WTC11 (cell line): Measurements from ENCODE around the gene DHX57. TPM values are rescaled to one million over a fixed set of nuclear protein-coding genes. Genes with fewer than 3 reads are reported as not detected.

ENCODE experiments used
- ATAC-seq: fragments of 200-7000 bp; cut with Tn5 transposase; 2 replicates; pipeline ENCODE4 v1.10.0; 2021; ENCODE audit warnings: mild to moderate bottlenecking, moderate library complexity
- CTCF ChIA-PET: fragments of 300-600 bp; sonication (Branson Sonifier 250); formaldehyde crosslinking; loops from one replicate; lab custom pipeline; 2021; ENCODE audit warnings: antibody characterized with exemption; lab: Charles Lee
- POLR2A ChIA-PET: fragments of 350-600 bp; sonication (Branson Sonifier 250); formaldehyde crosslinking; loops from one replicate; lab custom pipeline; 2021; ENCODE audit warnings: antibody characterized with exemption; lab: Charles Lee
- DNase-seq: peaks from one replicate; pipeline ENCODE4 v3.0.0; 2021; ENCODE audit warnings: low spot score
- H3K27ac Mint-ChIP-seq: 2 replicates; pipeline ENCODE4 v1.8.0; 2021; ENCODE audit warnings: mixed read lengths
- H3K27me3 Mint-ChIP-seq: 2 replicates; pipeline ENCODE4 v1.8.0; 2021; ENCODE audit warnings: low read depth, mild to moderate bottlenecking, moderate library complexity, mixed read lengths
- H3K36me3 Mint-ChIP-seq: 2 replicates; pipeline ENCODE4 v1.8.0; 2021; ENCODE audit warnings: mixed read lengths
- H3K4me1 Mint-ChIP-seq: 2 replicates; pipeline ENCODE4 v1.8.0; 2022; ENCODE audit warnings: mixed read lengths
- H3K4me3 Mint-ChIP-seq: 2 replicates; pipeline ENCODE4 v1.8.0; 2021; ENCODE audit warnings: mild to moderate bottlenecking, moderate library complexity, mixed read lengths
- H3K9me3 Mint-ChIP-seq: 2 replicates; pipeline ENCODE4 v1.8.0; 2021; ENCODE audit warnings: mixed read lengths
- CREM ChIP-seq: sonication (generic); formaldehyde crosslinking; IDR thresholded peaks from 2 replicates; pipeline ENCODE4 v1.8.1; 2022; ENCODE audit warnings: mild to moderate bottlenecking, missing genetic modification reagents, moderate library complexity
- CTCF ChIP-seq: fragments of 200-600 bp; IDR thresholded peaks from 2 replicates; pipeline ENCODE4 v1.8.0; 2022; ENCODE audit warnings: antibody characterized with exemption
- E2F4 ChIP-seq: sonication (generic); formaldehyde crosslinking; IDR thresholded peaks from 2 replicates; pipeline ENCODE4 v1.8.1; 2022; ENCODE audit warnings: low read depth, mild to moderate bottlenecking, moderate library complexity, missing genetic modification reagents, borderline replicate concordance
- JAZF1 ChIP-seq: fragments of 250-450 bp; sonication (Bioruptor Pico); IDR thresholded peaks from 2 replicates; pipeline ENCODE4 v1.9.0; 2021; ENCODE audit warnings: moderate library complexity, mild to moderate bottlenecking, inconsistent platforms
- NFATC4 ChIP-seq: fragments of 250-450 bp; sonication (Bioruptor Pico); IDR thresholded peaks from 2 replicates; pipeline ENCODE4 v1.9.0; 2021; ENCODE audit warnings: mild to moderate bottlenecking
- NFE2L1 ChIP-seq: sonication (generic); formaldehyde crosslinking; IDR thresholded peaks from 2 replicates; pipeline ENCODE4 v1.8.1; 2023; ENCODE audit warnings: missing genetic modification reagents
- SMAD4 ChIP-seq: sonication (generic); formaldehyde crosslinking; IDR thresholded peaks from 2 replicates; pipeline ENCODE4 v1.8.0; 2022; ENCODE audit warnings: mild to moderate bottlenecking, missing genetic modification reagents
- SOX15 ChIP-seq: fragments of 250-450 bp; sonication (Bioruptor Pico); IDR thresholded peaks from 2 replicates; pipeline ENCODE4 v1.9.0; 2021; ENCODE audit warnings: mild to moderate bottlenecking
- TCF7 ChIP-seq: sonication (generic); formaldehyde crosslinking; IDR thresholded peaks from 2 replicates; pipeline ENCODE4 v1.8.0; 2022; ENCODE audit warnings: mild to moderate bottlenecking, low read depth, missing genetic modification reagents, moderate library complexity
- ZNF138 ChIP-seq: sonication (generic); formaldehyde crosslinking; conservative IDR thresholded peaks from 2 replicates; pipeline ENCODE4 v1.8.1; 2022; ENCODE audit warnings: mild to moderate bottlenecking, moderate library complexity, missing genetic modification reagents
- ZNF512 ChIP-seq: sonication (generic); formaldehyde crosslinking; IDR thresholded peaks from 2 replicates; pipeline ENCODE4 v1.8.1; 2022; ENCODE audit warnings: missing genetic modification reagents, borderline replicate concordance
- total RNA-seq: library from RNA; stranded (reverse); gene quantifications from 3 replicates; pipeline ENCODE4 v1.2.3, GENCODE V29; 2021
- TF ChIP-seq, protein P1 (sequence below): fragments of 250-450 bp; sonication (Bioruptor Pico); IDR thresholded peaks from 2 replicates; pipeline ENCODE4 v1.9.0; 2021; ENCODE audit warnings: moderate library complexity, mild to moderate bottlenecking, inconsistent platforms, borderline replicate concordance
- TF ChIP-seq, protein P2 (sequence below): sonication (generic); formaldehyde crosslinking; IDR thresholded peaks from 2 replicates; pipeline ENCODE4 v1.8.0; 2022; ENCODE audit warnings: mild to moderate bottlenecking, missing genetic modification reagents
- TF ChIP-seq, protein P3 (sequence below): sonication (generic); formaldehyde crosslinking; IDR thresholded peaks from 2 replicates; pipeline ENCODE4 v1.8.1; 2023; ENCODE audit warnings: mild to moderate bottlenecking, missing genetic modification reagents, moderate library complexity
- TF ChIP-seq, protein P4 (sequence below): sonication (generic); formaldehyde crosslinking; IDR thresholded peaks from 2 replicates; pipeline ENCODE4 v1.8.1; 2023; ENCODE audit warnings: mild to moderate bottlenecking, missing genetic modification reagents
- TF ChIP-seq, protein P5 (sequence below): sonication (generic); formaldehyde crosslinking; IDR thresholded peaks from 2 replicates; pipeline ENCODE4 v1.8.0; 2023; ENCODE audit warnings: mild to moderate bottlenecking, missing genetic modification reagents

DHX57 gene
- total RNA-seq, 1 experiment from 2014 or later, result 30.3 TPM

DNA sequence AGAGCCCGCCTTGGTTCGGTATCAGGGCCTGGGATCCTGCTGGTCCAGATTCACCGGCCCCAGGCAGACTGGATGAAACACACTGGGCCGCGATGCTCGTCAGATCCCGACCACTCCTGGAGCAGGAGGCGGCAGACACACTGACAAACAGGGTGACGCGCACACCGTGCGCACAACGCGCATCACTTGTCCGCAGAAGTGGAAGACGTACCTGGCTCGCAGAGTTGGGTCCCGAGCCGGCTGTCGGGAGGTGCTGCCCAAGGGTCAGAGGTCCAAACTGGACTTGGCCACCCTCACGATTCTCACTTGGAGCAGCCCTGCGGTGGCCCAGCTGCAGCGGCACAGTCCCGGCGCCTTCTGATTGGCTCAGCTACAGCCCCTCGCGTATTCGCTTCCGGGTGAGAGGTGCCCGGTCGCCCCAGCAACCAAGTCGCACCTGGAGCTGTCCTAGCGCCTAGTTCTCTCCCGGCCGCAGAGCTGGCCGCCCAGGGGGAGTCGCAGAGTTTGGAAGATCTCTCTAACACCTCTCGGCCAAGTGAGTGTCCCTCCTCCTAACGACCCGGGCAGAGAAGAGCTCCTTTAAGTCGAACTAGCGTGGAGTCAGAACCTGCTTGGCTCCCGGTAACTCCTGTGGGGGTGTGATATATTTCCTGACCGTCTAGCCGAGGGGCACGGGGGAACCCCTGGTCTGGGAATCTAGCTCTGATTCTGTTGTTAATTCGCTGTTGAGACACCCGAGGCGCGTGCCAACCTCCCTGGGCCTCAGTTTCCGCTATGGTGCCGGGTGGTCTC is at the start of gene DHX57, which contains the start of gene MORN2 (continued):
- TF ChIP-seq, protein P1, sequence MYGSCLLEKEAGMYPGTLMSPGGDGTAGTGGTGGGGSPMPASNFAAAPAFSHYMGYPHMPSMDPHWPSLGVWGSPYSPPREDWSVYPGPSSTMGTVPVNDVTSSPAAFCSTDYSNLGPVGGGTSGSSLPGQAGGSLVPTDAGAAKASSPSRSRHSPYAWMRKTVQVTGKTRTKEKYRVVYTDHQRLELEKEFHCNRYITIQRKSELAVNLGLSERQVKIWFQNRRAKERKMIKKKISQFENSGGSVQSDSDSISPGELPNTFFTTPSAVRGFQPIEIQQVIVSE (CRISPR knock-in tag), result no peak
- TF ChIP-seq, protein P2, sequence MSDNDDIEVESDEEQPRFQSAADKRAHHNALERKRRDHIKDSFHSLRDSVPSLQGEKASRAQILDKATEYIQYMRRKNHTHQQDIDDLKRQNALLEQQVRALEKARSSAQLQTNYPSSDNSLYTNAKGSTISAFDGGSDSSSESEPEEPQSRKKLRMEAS, result peak; percentile 62; the same call in 1 of the 2 replicates
- TF ChIP-seq, all 79 proteins: peak for 15

GRCh38 chr2:38922902-38923301 is 47.2 kb upstream of the DHX57 start:
- Mint-ChIP-seq H3K4me3 (no peak overlapping the region), H3K9me3 (no peaks in the 10 kb centered on the region), H3K36me3 (no peaks in the 10 kb centered on the region), H3K27ac (no peak overlapping the region), H3K27me3 (no peaks in the 10 kb centered on the region), H3K4me1 (peaks cover 8% of the 10 kb centered on the region)
- CTCF ChIA-PET, result interaction anchor here (1.0 kb wide), 1 partner anchor 24 kb away, joined by 3 read pairs; no protein-coding TSS in a partner anchor
- POLR2A ChIA-PET, result no interaction called here
- TF ChIP-seq ZNF512 (CRISPR knock-in tag) (no peak), CTCF (no peak), JAZF1 (CRISPR knock-in tag) (no peak), ZNF138 (CRISPR knock-in tag) (no peak), SOX15 (CRISPR knock-in tag) (no peak), NFE2L1 (no peak), SMAD4 (CRISPR knock-in tag) (no peak), TCF7 (CRISPR knock-in tag) (no peak), E2F4 (CRISPR knock-in tag) (no peak)
- TF ChIP-seq, protein P3, sequence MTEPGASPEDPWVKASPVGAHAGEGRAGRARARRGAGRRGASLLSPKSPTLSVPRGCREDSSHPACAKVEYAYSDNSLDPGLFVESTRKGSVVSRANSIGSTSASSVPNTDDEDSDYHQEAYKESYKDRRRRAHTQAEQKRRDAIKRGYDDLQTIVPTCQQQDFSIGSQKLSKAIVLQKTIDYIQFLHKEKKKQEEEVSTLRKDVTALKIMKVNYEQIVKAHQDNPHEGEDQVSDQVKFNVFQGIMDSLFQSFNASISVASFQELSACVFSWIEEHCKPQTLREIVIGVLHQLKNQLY (CRISPR knock-in tag), result no peak
- TF ChIP-seq, protein P4, sequence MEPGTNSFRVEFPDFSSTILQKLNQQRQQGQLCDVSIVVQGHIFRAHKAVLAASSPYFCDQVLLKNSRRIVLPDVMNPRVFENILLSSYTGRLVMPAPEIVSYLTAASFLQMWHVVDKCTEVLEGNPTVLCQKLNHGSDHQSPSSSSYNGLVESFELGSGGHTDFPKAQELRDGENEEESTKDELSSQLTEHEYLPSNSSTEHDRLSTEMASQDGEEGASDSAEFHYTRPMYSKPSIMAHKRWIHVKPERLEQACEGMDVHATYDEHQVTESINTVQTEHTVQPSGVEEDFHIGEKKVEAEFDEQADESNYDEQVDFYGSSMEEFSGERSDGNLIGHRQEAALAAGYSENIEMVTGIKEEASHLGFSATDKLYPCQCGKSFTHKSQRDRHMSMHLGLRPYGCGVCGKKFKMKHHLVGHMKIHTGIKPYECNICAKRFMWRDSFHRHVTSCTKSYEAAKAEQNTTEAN, result no peak
- DNase-seq (no peak), ATAC-seq (no peak)

- CTCF ChIA-PET, result interaction anchor here (1.0 kb wide), 1 partner anchor 25 kb away, joined by 3 read pairs; no protein-coding TSS in a partner anchor
- Mint-ChIP-seq H3K4me3 (no peak overlapping the region), H3K27me3 (no peaks in the 10 kb centered on the region), H3K4me1 (peaks cover 8% of the 10 kb centered on the region), H3K36me3 (no peaks in the 10 kb centered on the region), H3K9me3 (no peaks in the 10 kb centered on the region), H3K27ac (no peak overlapping the region)
- DNase-seq (no peak), ATAC-seq (no peak)
- POLR2A ChIA-PET, result no interaction called here
- no peak for TF ChIP-seq NFE2L1
- no peak for TF ChIP-seq CREM
- TF ChIP-seq, protein P5, sequence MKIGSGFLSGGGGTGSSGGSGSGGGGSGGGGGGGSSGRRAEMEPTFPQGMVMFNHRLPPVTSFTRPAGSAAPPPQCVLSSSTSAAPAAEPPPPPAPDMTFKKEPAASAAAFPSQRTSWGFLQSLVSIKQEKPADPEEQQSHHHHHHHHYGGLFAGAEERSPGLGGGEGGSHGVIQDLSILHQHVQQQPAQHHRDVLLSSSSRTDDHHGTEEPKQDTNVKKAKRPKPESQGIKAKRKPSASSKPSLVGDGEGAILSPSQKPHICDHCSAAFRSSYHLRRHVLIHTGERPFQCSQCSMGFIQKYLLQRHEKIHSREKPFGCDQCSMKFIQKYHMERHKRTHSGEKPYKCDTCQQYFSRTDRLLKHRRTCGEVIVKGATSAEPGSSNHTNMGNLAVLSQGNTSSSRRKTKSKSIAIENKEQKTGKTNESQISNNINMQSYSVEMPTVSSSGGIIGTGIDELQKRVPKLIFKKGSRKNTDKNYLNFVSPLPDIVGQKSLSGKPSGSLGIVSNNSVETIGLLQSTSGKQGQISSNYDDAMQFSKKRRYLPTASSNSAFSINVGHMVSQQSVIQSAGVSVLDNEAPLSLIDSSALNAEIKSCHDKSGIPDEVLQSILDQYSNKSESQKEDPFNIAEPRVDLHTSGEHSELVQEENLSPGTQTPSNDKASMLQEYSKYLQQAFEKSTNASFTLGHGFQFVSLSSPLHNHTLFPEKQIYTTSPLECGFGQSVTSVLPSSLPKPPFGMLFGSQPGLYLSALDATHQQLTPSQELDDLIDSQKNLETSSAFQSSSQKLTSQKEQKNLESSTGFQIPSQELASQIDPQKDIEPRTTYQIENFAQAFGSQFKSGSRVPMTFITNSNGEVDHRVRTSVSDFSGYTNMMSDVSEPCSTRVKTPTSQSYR, result no peak
- no peak for TF ChIP-seq NFATC4 (CRISPR knock-in tag)
These were observed 46.7 kb upstream of the DHX57 start for GRCh38 chr2:38922389-38922788.
